A375 (cell line): Measurements from ENCODE around the gene FAM156A. TPM values are rescaled to one million over a fixed set of nuclear protein-coding genes. Genes with fewer than 3 reads are reported as not detected.

ENCODE experiments used
- total RNA-seq: library from RNA; depleted of rRNA; stranded (reverse); fragments of >200 nt; shearing (Covaris generic); gene quantifications from 2 replicates; pipeline ENCODE4 v1.2.3, GENCODE V29; 2014; rRNA removed

Gene FAM156A
- total RNA-seq: 7.5 and 16.4 TPM in 2 replicates

GRCh38 chrX:52958113-52958959 lies at the start of gene FAM156A:
Gene FAM156A (minus strand): TSS chrX:52958518. CDS start chrX:52948588, 9,930 bp downstream.

Other genes with a start within 250 kb of the FAM156A start
- gene SSX2B, start 207.3 kb downstream of the FAM156A start, total RNA-seq: 24.9 and 31.2 TPM in 2 replicates
- gene SPANXN5, start 161.1 kb downstream of the FAM156A start, total RNA-seq: not detected in 2 replicates
- not detected in 2 replicates for gene XAGE5, start 147.2 kb downstream of the FAM156A start, total RNA-seq
- gene XAGE3, start 90.4 kb downstream of the FAM156A start, total RNA-seq: not detected in 2 replicates
- 39.3 and 51.9 TPM in 2 replicates for gene FAM156B, start 61.2 kb downstream of the FAM156A start, total RNA-seq
- gene GPR173, start 90.3 kb upstream of the FAM156A start, total RNA-seq: not detected in 2 replicates
- 19.0 and 19.7 TPM in 2 replicates for gene TSPYL2, start 123.8 kb upstream of the FAM156A start, total RNA-seq
- 4.9 and 6.9 TPM in 2 replicates for gene KANTR, start 135.6 kb upstream of the FAM156A start, total RNA-seq